Nephron (organoid): ENCODE data around the gene MED27.

Experiments
- H3K27ac Mint-ChIP-seq, 3 experiments: 2 replicates each; pipeline ENCODE4 v1.8.0; 2020; ENCODE audit warnings: mixed read lengths in 3 of 3, mild to moderate bottlenecking in 2 of 3, moderate library complexity in 1 of 3
- H3K27me3 Mint-ChIP-seq: 2 replicates; pipeline ENCODE4 v1.8.0; 2021; ENCODE audit warnings: low read depth, mild to moderate bottlenecking, moderate library complexity, mixed read lengths
- H3K36me3 Mint-ChIP-seq: 2 replicates; pipeline ENCODE4 v1.8.0; 2020; ENCODE audit warnings: low read depth, mixed read lengths
- H3K4me1 Mint-ChIP-seq: 2 replicates; pipeline ENCODE4 v1.8.0; 2020; ENCODE audit warnings: mixed read lengths
- H3K4me3 Mint-ChIP-seq, 3 experiments: 2 replicates each; pipeline ENCODE4 v1.8.0; 2020; ENCODE audit warnings: mild to moderate bottlenecking in 3 of 3, mixed read lengths in 3 of 3, moderate library complexity in 2 of 3
- H3K9me3 Mint-ChIP-seq: 2 replicates; pipeline ENCODE4 v1.8.0; 2020; ENCODE audit warnings: mixed read lengths
- TF ChIP-seq, protein P1 (sequence below), 3 experiments: fragments of 200-600 bp; sonication (generic); IDR thresholded peaks; one replicate each; pipeline ENCODE4 v1.5.0; 2021; ENCODE audit warnings: antibody characterized with exemption in 3 of 3; ENCODE audit not compliant: unreplicated experiment in 3 of 3

Gene MED27

DNA sequence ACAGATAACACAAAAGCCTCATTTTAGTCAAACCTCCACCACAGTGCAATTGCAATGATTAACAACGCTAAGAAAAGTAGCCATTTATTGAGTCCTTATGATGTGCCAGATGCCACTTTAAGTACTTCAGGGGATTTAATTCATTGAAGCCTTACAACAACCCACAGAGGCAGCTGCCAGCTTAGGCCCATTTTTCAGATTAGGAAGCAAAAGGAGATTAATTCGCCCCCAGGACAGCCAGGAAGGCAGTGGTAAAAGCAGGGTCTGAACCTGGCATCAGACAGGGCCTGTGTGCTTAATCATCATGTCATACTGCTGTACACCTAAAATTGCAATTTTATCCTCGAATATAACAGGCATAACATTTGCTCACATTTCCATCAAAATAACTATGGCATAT is 23.9 kb downstream of the MED27 start:
- no peaks in the 10 kb centered on the region for H3K9me3 Mint-ChIP-seq
- peaks cover 19% of the 10 kb centered on the region for H3K36me3 Mint-ChIP-seq
- H3K27me3 Mint-ChIP-seq = no peaks in the 10 kb centered on the region
- H3K27ac Mint-ChIP-seq = no peak overlapping the region
- TF ChIP-seq, protein P1, sequence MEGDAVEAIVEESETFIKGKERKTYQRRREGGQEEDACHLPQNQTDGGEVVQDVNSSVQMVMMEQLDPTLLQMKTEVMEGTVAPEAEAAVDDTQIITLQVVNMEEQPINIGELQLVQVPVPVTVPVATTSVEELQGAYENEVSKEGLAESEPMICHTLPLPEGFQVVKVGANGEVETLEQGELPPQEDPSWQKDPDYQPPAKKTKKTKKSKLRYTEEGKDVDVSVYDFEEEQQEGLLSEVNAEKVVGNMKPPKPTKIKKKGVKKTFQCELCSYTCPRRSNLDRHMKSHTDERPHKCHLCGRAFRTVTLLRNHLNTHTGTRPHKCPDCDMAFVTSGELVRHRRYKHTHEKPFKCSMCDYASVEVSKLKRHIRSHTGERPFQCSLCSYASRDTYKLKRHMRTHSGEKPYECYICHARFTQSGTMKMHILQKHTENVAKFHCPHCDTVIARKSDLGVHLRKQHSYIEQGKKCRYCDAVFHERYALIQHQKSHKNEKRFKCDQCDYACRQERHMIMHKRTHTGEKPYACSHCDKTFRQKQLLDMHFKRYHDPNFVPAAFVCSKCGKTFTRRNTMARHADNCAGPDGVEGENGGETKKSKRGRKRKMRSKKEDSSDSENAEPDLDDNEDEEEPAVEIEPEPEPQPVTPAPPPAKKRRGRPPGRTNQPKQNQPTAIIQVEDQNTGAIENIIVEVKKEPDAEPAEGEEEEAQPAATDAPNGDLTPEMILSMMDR (IDR thresholded peaks at IDR 0.05; ENCODE audit: unreplicated experiment in 3 of 3) = no peak
- no peak overlapping the region for H3K4me3 Mint-ChIP-seq
- H3K4me1 Mint-ChIP-seq = peaks cover 21% of the 10 kb centered on the region

DNA sequence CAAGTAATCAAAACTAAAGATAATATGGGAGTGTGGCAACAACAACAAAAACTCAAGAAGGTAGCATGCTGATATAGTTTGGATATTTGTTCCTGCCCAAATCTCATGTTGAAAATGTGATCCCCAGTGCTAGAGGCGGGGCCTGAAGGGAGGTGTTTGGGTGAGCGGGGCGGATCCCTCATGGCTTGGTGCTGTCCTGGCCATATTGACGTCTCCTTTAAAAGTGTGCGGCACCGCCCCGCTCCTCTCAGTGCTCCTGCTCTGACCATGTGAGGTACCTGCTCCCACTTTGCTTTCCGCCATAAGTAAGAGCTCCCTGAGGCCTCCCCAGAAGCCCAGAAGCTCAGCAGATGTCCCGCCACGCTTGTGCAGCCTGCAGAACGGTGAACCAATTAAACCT is 25.6 kb downstream of the MED27 start:
- Mint-ChIP-seq H3K4me3 (no peak overlapping the region), H3K4me1 (peaks cover 31% of the 10 kb centered on the region), H3K9me3 (no peaks in the 10 kb centered on the region), H3K36me3 (peaks cover 11% of the 10 kb centered on the region), H3K27ac (no peak overlapping the region), H3K27me3 (no peaks in the 10 kb centered on the region)
- TF ChIP-seq, protein P1 (IDR thresholded peaks at IDR 0.05; ENCODE audit: unreplicated experiment in 3 of 3) = no peak

DNA sequence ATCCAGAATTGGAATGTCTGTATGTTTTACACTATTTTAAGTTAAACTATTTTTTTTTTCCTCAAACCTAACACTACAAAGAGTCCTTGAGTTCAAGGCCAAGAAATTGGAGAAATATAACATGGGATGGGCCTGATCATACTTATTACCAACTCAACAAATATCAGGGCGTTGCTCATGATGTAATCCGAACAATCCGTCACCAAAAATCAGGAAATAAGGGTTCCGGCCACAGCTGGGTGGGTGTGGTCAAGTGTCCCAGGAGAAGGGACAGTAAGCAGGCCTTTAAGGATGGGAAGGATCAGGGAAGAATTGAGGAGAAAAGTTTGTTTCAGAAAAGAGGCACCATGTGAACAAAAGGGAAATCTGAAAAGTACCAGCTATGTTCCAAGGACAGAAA is 29.8 kb downstream of the MED27 start:
- no peak overlapping the region for H3K27ac Mint-ChIP-seq
- no peak overlapping the region for H3K4me3 Mint-ChIP-seq
- no peaks in the 10 kb centered on the region for H3K9me3 Mint-ChIP-seq
- TF ChIP-seq, protein P1 (IDR thresholded peaks at IDR 0.05; ENCODE audit: unreplicated experiment in 3 of 3) = no peak
- H3K4me1 Mint-ChIP-seq = peaks cover 39% of the 10 kb centered on the region
- no peaks in the 10 kb centered on the region for H3K27me3 Mint-ChIP-seq
- H3K36me3 Mint-ChIP-seq = no peaks in the 10 kb centered on the region

DNA sequence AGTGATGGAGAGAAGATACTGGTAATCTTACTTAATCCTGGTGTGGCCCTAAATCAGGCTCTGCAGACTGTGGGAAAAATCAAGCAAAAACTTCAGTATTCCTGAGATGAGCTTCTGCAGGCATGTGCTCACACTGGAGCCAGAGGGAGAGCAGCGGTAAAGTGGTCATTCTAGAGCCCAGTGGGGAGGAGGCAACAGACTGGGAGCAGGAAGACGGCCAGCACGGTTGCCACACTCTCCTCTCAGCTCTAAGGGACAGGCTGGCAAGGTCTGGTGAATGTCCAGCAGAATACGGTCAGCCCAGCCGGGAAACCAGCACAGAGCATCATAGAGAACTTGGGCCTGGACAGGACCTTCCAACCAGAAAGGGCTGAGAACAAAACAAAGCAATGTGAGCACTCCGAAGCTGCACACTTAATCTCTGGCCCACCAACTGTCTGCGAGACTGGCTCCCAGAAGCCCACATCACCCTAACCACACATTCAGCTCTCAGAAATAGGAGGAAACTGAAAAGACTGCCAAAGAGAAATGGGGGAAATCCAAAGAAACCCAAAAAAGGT is 30.3 kb downstream of the MED27 start:
- H3K9me3 Mint-ChIP-seq = no peaks in the 10 kb centered on the region
- H3K4me1 Mint-ChIP-seq = peaks cover 38% of the 10 kb centered on the region

DNA sequence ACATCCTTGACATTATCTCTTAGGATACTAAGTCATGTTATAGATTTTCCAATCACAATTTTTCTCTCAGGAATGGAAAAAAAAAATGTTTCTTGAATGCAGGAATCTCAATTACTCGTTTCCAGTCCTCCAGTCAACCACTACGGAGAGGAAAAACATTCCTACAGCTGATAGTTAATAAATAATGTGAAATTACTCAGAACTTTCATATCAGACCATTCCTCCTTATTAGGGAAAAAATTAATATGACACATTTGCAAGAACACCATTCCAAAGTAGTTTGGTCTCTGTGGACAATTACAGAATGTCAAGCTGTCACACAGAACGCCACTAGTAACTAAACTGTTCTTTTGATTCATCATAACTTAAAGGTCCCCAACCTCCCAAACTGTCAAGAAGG is 31.5 kb downstream of the MED27 start:
- Mint-ChIP-seq H3K36me3 (no peaks in the 10 kb centered on the region), H3K9me3 (no peaks in the 10 kb centered on the region), H3K27me3 (no peaks in the 10 kb centered on the region), H3K27ac (no peak overlapping the region), H3K4me1 (peaks cover 37% of the 10 kb centered on the region), H3K4me3 (no peak overlapping the region)
- TF ChIP-seq, protein P1 (IDR thresholded peaks at IDR 0.05; ENCODE audit: unreplicated experiment in 3 of 3) = no peak

More for the DNA sequence above, 30.3 kb downstream of the MED27 start:
- no peak overlapping the region for H3K4me3 Mint-ChIP-seq
- TF ChIP-seq, protein P1 (IDR thresholded peaks at IDR 0.05; ENCODE audit: unreplicated experiment in 3 of 3) = no peak
- H3K27me3 Mint-ChIP-seq = no peaks in the 10 kb centered on the region
- H3K36me3 Mint-ChIP-seq = no peaks in the 10 kb centered on the region
- H3K27ac Mint-ChIP-seq = no peak overlapping the region

DNA sequence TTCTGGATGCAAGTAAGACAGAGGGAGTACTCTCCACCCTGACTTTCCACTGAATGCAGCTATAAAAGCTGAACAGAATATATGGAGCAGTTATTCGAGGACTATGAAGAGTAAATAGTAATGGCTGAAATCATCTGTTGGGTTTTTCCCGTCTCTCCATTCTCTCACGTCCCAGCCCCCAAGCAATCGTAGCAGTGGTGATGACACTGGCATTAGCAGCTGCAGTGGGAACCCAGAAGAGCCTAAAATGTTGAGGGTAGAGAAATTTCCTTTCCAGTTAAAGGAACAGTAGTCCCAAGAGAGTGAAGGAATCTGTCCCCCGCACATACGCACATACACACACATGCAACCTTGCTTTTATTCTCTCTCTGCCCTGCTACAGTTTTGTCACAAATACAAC is 33.2 kb downstream of the MED27 start:
- no peak overlapping the region for H3K4me3 Mint-ChIP-seq
- H3K36me3 Mint-ChIP-seq = no peaks in the 10 kb centered on the region
- H3K27me3 Mint-ChIP-seq = no peaks in the 10 kb centered on the region
- H3K9me3 Mint-ChIP-seq = no peaks in the 10 kb centered on the region
- peaks cover 44% of the 10 kb centered on the region for H3K4me1 Mint-ChIP-seq
- TF ChIP-seq, protein P1 (IDR thresholded peaks at IDR 0.05; ENCODE audit: unreplicated experiment in 3 of 3) = no peak
- no peak overlapping the region for H3K27ac Mint-ChIP-seq
